ENCODE data around the gene COX10. TPM values are rescaled to one million over a fixed set of nuclear protein-coding genes. Genes with fewer than 3 reads are reported as not detected.

COX10 gene
- total RNA-seq, 1 donor: 15.5 TPM

DNA sequence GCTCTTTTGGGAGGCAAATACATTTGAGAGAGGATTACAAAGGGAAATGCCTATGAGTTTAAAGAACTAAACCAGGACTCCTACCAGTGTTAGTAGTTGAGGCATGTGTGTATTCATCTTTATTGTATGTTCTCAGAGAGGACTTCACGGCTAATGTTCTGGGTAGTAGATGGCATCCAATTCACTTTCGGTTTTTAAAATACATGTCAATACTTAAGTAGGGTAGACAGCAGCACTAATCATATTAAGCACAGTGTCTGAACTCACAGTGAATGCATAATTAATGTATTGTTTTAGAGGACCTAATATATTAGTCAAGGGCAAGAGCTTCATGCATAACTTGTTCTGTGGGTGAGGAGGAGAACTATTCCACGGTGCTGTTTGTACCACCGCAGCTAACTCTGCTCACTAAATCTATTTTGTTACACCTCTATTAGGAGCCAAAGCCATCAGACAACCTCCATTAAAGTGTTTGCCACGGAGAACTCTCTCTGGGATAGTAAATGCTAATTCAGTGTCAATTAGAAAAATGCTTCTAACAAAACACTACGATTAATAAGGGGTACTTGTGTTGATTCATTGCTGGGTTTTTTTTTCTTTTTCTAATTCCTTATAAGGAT, 56.3 kb downstream of the COX10 start:
- no peak overlapping the region for H3K4me3 ChIP-seq (ENCODE audit: low read depth, low read length)
- TF ChIP-seq, protein P1, sequence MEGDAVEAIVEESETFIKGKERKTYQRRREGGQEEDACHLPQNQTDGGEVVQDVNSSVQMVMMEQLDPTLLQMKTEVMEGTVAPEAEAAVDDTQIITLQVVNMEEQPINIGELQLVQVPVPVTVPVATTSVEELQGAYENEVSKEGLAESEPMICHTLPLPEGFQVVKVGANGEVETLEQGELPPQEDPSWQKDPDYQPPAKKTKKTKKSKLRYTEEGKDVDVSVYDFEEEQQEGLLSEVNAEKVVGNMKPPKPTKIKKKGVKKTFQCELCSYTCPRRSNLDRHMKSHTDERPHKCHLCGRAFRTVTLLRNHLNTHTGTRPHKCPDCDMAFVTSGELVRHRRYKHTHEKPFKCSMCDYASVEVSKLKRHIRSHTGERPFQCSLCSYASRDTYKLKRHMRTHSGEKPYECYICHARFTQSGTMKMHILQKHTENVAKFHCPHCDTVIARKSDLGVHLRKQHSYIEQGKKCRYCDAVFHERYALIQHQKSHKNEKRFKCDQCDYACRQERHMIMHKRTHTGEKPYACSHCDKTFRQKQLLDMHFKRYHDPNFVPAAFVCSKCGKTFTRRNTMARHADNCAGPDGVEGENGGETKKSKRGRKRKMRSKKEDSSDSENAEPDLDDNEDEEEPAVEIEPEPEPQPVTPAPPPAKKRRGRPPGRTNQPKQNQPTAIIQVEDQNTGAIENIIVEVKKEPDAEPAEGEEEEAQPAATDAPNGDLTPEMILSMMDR (IDR thresholded peaks at IDR 0.05; ENCODE audit: insufficient read depth, low read depth, low read length): no peak

GRCh38 chr17:14133104-14133503, 63.8 kb downstream of the COX10 start:
- TF ChIP-seq, protein P1 (IDR thresholded peaks at IDR 0.05; ENCODE audit: insufficient read depth, low read depth, low read length): no peak
- DNase-seq (ENCODE audit: low read depth): no peak
- no peak overlapping the region for H3K4me3 ChIP-seq (ENCODE audit: low read depth, low read length)

More for the DNA sequence above, 56.3 kb downstream of the COX10 start:
- DNase-seq (ENCODE audit: low read depth): no peak

- TF ChIP-seq, protein P1 (IDR thresholded peaks at IDR 0.05; ENCODE audit: insufficient read depth, low read depth, low read length): no peak
- H3K4me3 ChIP-seq (ENCODE audit: low read depth, low read length): no peak overlapping the region
Observed at GRCh38 chr17:14134456-14134855, 65.2 kb downstream of the COX10 start.

DNA sequence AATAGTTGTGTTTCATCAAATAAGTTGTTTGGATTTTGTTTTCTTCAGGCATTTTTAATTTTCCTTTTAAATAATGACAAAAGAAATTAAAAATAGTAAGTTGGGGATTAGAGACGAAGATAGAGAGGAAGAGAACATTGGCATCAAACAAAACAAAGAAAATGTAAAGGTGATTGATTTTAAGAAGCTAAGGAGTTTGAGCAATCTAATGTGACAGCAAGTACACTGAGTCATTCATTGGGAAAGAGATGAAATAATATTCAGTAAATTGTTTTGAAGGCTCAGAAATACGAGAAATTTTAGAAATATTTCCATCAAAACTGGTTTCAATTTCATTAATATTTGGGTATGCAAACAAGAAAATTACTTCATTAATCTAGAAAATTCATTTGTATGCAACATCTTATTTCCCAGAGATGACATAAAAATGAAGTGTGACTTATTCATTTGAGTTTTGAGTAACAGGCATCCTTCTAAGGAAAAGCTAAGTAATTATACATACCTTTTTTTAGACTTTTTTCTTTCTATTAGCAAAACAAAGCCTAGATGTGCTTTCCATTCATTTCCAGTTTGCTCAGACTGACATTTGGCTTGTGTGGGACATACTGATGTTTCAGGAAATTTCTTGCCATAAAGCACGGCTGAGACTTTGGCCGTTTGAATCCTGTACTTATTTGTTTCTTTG, 66.7 kb downstream of the COX10 start:
- no peak for DNase-seq (ENCODE audit: low read depth)
- TF ChIP-seq, protein P1 (IDR thresholded peaks at IDR 0.05; ENCODE audit: insufficient read depth, low read depth, low read length): no peak
- H3K4me3 ChIP-seq (ENCODE audit: low read depth, low read length): no peak overlapping the region

More at GRCh38 chr17:14134456-14134855, 65.2 kb downstream of the COX10 start:
- no peak for DNase-seq (ENCODE audit: low read depth)

DNA sequence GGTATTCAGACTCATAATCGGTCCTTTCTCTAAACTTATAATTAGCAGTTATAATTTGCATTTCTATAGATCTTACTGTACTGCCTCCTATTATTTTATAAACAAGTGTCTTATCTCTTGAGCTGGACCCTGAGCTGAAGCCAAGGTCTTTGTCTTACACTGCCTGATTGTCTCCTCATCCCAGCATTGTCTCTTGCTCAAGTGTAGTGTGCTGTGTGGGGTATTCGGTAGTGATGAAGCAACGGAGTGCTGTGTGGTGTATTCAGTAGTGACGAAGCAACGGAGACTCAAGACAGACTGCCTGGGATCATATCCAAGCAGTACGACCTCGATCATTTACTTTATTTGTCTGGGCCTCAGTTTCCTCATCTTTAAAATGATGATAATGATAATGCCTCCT, 69.3 kb downstream of the COX10 start:
- TF ChIP-seq, protein P1 (IDR thresholded peaks at IDR 0.05; ENCODE audit: insufficient read depth, low read depth, low read length): no peak
- no peak for DNase-seq (ENCODE audit: low read depth)
- H3K4me3 ChIP-seq (ENCODE audit: low read depth, low read length): no peak overlapping the region

- DNase-seq (ENCODE audit: low read depth): no peak
- no peak overlapping the region for H3K4me3 ChIP-seq (ENCODE audit: low read depth, low read length)
- TF ChIP-seq, protein P1 (IDR thresholded peaks at IDR 0.05; ENCODE audit: insufficient read depth, low read depth, low read length): no peak
Observed at GRCh38 chr17:14143688-14144087, 74.4 kb downstream of the COX10 start.
